ENCODE results near the gene PSMB7.

- no peak for TF ChIP-seq EZH2 (IDR thresholded peaks at IDR 0.05; ENCODE audit: insufficient read depth, low read length)
- no peak for TF ChIP-seq CTCF (IDR thresholded peaks at IDR 0.05; ENCODE audit: insufficient read depth, low read depth, low read length)
Measured at GRCh38 chr9:124426361-124426760, 11.1 kb upstream of the PSMB7 start.
